Lower leg skin (tissue), 3 donors: ENCODE measurements around the gene GNG11.

Source experiments
- CTCF ChIP-seq, 3 donors: fragments of 450-650 bp; IDR thresholded peaks; one replicate each; pipeline ENCODE4 v1.5.1; 2016; ENCODE audit warnings: antibody characterized with exemption in 3 of 3, mild to moderate bottlenecking in 3 of 3, moderate library complexity in 2 of 3
- POLR2A ChIP-seq, 2 donors: fragments of 450-650 bp; IDR thresholded peaks; one replicate each; pipeline ENCODE4 v1.6.1; 2016 to 2017; ENCODE audit warnings: antibody characterized with exemption in 2 of 2, mild to moderate bottlenecking in 1 of 2, moderate library complexity in 1 of 2

GRCh38 chr7:93964813-93965212 is 43.3 kb downstream of the GNG11 start:
- no peak for TF ChIP-seq CTCF (IDR thresholded peaks at IDR 0.05)
- TF ChIP-seq POLR2A (IDR thresholded peaks at IDR 0.05), result no peak
